COLO668 (cell line): ENCODE data around the gene DNM3.

Experiments
- DNase-seq: peaks from one replicate; lab custom pipeline; 2025; ENCODE audit not compliant: unreplicated experiment; lab: John Stamatoyannopoulos, UW

Gene DNM3

GRCh38 chr1:172219966-172220365 lies 378.7 kb downstream of the DNM3 start:
- no peak for DNase-seq

DNA sequence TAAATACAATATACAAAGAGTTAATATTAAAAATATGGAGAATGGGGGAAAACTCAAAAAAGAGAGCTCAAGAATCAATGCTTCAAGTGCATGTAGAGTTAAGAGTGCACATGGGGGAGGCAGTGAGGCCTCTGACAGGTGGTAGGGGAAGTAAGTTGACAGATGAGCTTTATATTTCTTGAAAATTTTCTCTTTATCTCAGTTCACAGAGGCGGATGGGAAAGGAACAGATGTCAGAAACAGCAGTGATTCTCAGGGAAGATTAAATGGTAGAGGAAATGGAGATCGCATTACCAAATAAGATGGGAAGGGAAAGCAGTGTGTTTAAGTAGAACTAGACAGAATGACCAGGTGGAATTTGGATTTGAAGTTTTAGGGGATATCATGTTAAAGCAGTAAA lies 379.1 kb downstream of the DNM3 start:
- no peak for DNase-seq

DNA sequence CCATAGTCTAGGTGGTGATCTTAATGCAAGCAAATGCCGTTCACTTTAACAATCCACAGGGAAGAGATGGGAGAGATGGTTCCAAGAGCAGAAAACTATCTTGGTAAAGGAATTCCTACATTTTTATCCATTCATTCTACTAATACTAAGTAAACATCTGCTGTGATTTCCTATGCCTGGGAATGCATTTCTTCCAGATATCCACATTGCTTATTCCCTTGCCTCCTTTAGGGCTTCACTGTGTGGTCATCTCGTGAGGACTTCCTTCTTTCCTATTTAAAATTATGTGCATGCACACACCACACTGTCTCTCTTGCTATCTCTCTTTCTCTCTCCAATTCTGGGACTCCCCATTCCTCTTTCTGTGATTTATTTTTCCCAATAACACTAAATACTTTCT lies 380.1 kb downstream of the DNM3 start:
- no peak for DNase-seq

- no peak for DNase-seq
Measured at GRCh38 chr1:172224871-172225270, 383.6 kb downstream of the DNM3 start.

- no peak for DNase-seq
Measured at GRCh38 chr1:172229942-172230341, 388.6 kb downstream of the DNM3 start.

- DNase-seq, result no peak
Measured at GRCh38 chr1:172230526-172230925, 389.2 kb downstream of the DNM3 start.

DNA sequence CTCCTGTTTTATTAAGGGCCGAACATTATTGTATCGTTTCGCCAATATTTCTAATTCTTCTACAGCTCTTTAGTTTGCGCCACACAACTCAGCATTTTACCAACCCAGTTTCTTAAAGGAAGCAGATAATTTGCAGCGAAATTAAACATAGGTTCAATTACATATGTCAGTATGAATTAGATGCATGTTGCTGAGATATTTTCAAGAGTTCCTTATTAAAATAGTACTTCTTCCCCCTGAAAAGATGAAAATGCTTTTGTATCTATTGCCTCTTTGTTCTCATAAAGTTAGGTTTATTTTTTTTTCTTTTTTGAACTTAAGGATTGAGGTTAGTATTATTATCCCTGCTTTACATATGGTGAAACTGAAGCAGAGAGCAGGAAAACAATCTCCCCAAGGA lies 395.7 kb downstream of the DNM3 start:
- DNase-seq, result no peak

GRCh38 chr1:172238158-172238557 lies 396.9 kb downstream of the DNM3 start:
- DNase-seq, result no peak

DNA sequence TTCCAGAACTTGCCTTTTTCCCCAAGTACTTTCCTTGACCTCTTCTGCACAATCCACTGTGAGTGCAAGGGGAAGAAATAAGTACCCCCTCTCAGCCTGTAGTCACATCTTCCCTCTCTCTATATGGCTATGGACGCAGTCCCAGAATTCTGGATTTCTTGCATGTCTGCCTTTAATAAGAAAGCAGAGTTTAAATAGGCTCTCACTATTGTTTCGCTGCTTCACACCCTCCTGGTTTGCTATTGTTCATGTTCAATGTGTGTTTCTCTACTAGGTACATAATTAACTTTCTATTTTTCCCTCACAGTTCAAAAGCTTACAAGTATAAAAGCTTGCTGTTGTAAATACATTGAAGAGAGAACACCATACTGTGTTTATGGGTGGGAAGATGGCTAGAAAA lies 397.7 kb downstream of the DNM3 start:
- no peak for DNase-seq

DNA sequence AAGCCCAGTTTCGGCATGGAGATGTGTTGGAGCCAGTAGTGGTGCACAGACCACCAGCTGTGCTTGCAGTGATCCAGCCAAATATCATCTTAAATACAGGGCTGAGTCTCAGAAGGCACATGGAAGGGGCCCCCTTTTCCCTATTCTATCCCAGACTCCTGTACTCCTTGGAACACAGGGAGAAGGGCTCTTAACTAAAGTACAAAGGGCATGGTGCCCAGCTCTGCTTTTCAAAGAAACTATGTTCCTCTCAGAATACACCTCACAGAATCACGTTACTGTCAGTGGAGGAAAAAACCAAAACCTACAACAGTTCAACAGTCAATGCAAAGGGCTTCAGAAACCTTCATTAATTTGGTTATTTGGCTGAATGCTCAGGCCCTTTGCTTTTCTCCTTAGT lies 398.6 kb downstream of the DNM3 start:
- no peak for DNase-seq

GRCh38 chr1:172241540-172241939 lies 400.2 kb downstream of the DNM3 start:
- no peak for DNase-seq

DNA sequence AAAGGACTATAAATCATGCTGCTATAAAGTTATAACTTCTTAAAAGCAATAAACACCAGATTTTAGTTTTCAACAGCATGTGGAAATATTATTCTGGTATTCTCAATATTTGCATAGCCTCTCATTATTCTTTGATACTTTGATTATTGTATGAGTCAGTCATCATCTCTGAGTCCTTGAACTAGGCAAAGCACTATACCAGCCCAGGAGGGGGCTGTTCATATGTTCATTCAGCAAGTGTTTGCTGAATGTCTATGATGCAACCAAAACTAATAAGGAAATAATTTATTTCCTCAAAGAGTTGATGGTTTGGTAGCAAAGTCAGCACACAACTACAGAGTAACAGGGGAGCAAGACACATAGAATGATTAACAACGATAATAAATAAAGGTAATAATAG lies 403.6 kb downstream of the DNM3 start:
- no peak for DNase-seq

DNA sequence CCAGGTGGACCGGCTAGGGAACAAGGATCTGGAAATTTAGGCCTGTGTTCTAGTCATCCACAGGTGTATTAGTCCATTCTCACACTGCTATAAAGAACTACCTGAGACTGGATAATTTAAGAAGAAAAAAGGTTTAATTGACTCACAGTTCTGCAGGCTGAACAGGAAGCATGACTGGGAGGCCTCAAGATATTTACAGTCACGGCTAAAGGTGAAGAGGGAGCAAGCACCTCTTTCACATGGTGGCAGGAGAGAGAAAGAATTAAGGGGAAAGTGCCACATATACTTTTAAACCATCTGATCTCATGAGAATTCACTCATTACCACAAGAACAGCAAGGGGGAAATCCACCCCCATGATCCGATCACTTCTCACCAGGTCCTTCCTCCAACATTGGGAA lies 404.5 kb downstream of the DNM3 start:
- no peak for DNase-seq

GRCh38 chr1:172246521-172247390 lies 405.5 kb downstream of the DNM3 start:
- no peak for DNase-seq

- no peak for DNase-seq
Measured at GRCh38 chr1:172251486-172251885, 410.2 kb downstream of the DNM3 start.

DNA sequence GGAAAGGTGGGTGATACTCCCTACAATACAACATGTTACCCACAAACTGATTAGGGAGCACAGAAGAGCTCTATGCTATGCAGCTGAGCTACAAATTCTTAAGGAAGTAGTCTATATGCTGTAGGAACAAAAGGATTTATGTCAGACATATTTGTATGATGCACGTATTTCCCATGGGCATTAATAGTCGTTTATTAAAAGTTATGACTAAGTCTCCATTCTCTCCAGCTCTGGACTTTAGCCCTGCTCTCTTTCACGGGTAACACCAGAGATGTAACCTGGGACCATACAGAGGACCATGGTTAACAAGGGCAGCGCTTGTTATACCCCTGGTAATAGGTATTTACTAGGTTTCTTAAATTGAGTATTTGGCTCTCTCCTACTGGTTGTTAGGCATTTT lies 411.0 kb downstream of the DNM3 start:
- no peak for DNase-seq

GRCh38 chr1:172252958-172253357 lies 411.7 kb downstream of the DNM3 start:
- DNase-seq, result no peak

GRCh38 chr1:172254521-172255222 lies 413.4 kb downstream of the DNM3 start:
- DNase-seq, result no peak

DNA sequence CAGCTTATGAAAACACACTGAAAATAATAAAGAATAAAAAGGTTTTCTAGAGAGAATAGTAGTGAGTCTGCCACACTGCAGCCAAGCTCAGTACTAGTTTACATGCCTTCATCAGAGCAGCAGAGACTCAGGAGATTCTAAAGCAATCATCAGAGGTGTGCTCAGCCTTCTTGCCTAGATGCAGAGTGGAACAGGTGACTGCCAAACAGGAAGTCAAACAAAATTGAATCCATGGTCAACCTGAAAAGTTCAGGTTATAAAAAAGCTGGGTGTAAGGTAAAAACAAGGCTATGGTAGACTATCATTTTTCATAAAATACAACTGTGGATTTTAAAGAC lies 413.9 kb downstream of the DNM3 start:
- DNase-seq, result no peak

DNA sequence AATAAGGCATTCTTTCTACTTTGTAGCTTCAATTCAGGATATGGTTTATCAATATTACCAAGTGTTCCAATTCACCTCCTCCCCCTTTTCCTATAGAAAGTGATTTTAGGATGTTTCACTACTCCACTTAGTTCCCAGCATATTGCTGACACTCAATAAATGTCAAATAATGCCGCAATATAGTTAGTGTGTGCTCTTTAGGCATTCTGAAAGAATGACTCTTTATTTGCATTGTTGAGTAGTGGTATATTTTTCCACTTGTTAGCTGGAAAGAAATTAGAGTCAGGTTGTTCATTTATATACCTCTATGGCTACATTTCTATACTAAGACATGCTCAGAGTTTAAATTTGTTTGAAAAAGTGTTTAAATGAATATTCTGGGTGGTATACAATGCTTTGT lies 424.6 kb downstream of the DNM3 start:
- DNase-seq, result no peak

DNA sequence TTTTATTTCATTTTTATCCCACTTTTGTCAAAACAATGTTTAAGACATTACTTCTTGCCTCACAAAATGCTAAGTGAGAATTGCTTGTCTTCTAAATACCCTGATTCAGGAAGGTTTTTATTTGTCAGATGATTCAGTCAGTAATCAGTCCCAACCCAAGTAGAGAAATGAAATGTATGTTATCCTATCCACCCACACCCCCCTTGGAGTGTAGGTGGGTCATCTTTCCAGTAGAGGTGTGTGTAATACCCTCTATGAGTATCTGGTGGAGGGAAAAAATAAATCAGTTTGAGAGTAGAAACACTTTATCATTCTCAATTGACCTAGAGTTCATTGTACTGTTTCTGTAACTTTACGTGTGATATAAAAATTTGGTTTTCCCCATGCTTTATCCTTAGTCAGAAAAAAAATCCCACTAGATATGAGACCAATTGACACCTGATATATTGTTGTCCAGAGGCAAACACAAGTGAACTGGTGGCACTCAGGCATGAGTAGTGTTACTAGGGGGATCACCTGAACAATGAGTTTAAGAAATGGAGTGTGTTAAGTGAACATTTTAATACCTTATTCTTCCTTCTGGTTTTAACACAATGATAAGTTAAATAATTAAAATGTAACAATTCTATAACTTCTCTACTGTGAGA lies 425.4 kb downstream of the DNM3 start:
- no peak for DNase-seq

GRCh38 chr1:172268237-172268636 lies 426.9 kb downstream of the DNM3 start:
- DNase-seq, result no peak
